HFF-Myc (cell line): Measurements from ENCODE around the gene LIN52.

Experiments used
- DNase-seq: peaks from one replicate; pipeline ENCODE4 v3.0.0-alpha.2; 2011; ENCODE audit warnings: low read depth; ENCODE audit errors: extremely low read depth
- H3K4me3 ChIP-seq: replicated peaks from 2 replicates; pipeline ENCODE4 v1.5.1; 2011; ENCODE audit warnings: low read depth, mild to moderate bottlenecking, control low read depth, low read length
- TF ChIP-seq, protein P1 (sequence below): IDR thresholded peaks from 2 replicates; pipeline ENCODE4 v1.5.1; 2012; ENCODE audit warnings: mild to moderate bottlenecking, low read depth, low read length, control low read depth; ENCODE audit errors: missing control alignments

Gene LIN52

DNA sequence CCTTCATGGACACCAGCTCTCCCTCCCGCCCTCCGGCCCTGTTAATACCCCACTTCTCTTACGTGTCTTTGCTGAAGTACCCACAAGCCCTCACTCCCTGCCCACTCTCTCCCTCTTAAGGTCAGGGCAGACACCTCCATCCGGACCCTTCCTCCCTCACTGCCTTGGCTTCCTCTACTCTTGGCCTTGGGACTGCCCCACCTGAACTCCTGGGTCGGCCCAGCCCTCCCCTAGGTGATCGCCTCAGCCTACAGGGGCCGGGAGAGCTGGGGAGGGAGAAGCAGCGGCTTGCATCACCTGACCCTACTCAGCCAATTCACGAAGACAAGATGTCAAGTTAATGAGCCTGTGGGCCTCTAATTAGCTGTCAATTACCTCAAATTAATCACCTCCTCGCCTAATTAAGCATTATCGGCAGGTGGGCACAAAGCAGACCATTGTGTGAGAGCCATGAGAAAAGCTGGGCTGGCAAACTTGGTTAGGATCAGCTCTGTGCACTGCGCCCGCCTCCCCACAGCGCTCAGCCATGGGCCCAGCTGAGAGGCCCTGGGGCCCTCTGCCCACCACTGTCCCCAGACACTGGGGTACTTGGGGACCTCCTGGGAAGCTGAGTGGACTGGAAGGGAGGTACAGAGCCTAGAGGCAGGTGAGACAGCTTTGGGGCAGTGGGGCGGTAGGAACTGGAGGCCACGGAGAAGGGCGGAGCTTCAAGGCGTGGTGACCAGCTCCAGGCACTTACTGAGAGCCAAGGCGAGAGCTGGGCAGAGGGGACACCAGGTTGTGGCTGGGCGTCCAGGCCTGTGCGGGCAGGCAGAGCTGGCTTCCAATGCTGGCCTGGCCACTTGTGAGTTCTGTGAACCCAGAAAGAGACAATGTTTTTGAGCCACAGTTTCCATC lies 129.4 kb downstream of the LIN52 start:
- TF ChIP-seq, protein P1, sequence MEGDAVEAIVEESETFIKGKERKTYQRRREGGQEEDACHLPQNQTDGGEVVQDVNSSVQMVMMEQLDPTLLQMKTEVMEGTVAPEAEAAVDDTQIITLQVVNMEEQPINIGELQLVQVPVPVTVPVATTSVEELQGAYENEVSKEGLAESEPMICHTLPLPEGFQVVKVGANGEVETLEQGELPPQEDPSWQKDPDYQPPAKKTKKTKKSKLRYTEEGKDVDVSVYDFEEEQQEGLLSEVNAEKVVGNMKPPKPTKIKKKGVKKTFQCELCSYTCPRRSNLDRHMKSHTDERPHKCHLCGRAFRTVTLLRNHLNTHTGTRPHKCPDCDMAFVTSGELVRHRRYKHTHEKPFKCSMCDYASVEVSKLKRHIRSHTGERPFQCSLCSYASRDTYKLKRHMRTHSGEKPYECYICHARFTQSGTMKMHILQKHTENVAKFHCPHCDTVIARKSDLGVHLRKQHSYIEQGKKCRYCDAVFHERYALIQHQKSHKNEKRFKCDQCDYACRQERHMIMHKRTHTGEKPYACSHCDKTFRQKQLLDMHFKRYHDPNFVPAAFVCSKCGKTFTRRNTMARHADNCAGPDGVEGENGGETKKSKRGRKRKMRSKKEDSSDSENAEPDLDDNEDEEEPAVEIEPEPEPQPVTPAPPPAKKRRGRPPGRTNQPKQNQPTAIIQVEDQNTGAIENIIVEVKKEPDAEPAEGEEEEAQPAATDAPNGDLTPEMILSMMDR: no peak
- H3K4me3 ChIP-seq: no peak overlapping the region
- DNase-seq: no peak

DNA sequence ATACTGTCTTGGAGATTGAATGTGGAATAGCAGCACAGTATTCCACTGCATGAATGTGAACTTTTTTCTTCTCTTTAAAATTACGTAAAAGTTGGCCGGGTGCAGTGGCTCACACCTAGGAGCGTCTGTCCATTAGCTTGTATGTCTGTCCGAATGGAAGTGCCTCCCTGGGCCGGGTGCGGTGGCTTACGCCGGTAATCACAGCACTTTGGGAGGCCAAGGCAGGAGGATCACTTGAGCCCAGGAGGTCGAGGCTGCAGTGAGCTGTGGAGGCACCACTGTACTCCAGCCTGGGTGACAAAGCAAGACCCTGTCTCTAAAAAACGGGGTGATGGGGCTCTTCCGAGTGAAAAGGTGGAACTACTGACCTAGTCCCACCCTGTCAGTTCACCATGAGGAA lies 131.9 kb downstream of the LIN52 start:
- TF ChIP-seq, protein P1: no peak
- no peak overlapping the region for H3K4me3 ChIP-seq
- DNase-seq: no peak

DNA sequence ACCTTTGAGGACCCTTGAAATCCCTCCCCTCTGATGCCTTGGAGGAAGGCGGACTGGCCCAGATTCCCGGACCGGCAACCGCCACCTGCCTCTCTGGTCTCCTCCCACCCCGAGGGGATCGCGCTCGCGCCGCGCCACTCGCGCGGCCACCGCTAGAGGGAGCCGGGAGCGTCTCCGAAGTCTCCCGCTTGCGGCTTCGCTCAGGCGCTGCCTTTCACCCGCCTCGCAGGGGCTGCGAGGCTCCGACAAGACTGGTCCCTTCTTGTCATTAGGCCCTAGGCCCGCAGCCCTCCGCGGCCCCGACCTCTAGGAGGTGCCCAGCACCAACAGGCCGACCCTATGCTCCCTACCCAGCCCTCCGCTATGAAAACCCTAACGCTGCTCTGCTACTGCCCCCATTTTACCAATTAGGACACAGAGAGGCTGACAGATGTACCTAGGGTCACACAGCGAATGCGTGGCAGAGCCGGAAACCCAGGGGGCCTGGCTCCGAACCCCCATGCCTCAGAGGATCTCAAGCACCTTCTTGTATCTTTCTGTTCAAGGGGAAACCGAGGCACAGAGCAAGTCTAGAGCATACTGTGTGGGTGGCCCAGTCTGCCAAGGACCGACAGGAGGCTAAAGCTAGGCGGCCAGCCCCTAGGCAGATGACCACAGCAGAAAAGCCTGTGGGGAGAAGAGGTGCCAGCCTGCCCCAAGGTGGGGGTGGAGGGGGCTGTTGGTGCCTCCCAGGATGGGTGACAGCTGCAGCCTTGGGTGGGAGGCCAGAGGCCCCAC lies 133.1 kb downstream of the LIN52 start:
- TF ChIP-seq, protein P1: peak; percentile 98
- H3K4me3 ChIP-seq: no peak overlapping the region
- peak; percentile 3 for DNase-seq

DNA sequence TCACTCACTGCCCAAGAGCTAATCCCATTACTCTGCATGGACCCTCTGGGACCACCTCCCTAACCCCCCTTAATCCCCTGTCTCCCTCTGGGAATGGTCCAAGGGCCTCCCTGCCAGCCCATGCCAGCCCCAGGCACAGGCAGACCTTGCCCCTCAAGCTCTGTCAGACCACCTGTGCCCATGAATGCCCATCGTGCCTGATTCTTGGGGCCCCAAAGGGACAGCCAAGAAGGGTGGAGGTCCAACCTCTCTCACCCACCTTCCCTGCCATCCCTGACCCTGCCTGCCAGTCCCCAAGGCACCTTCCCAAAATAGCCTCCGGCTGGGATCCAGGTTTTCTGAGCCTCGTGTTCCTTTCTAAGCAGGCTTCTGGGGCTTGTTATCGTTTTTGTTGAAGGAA lies 133.7 kb downstream of the LIN52 start:
- DNase-seq: no peak
- TF ChIP-seq, protein P1: no peak
- no peak overlapping the region for H3K4me3 ChIP-seq

DNA sequence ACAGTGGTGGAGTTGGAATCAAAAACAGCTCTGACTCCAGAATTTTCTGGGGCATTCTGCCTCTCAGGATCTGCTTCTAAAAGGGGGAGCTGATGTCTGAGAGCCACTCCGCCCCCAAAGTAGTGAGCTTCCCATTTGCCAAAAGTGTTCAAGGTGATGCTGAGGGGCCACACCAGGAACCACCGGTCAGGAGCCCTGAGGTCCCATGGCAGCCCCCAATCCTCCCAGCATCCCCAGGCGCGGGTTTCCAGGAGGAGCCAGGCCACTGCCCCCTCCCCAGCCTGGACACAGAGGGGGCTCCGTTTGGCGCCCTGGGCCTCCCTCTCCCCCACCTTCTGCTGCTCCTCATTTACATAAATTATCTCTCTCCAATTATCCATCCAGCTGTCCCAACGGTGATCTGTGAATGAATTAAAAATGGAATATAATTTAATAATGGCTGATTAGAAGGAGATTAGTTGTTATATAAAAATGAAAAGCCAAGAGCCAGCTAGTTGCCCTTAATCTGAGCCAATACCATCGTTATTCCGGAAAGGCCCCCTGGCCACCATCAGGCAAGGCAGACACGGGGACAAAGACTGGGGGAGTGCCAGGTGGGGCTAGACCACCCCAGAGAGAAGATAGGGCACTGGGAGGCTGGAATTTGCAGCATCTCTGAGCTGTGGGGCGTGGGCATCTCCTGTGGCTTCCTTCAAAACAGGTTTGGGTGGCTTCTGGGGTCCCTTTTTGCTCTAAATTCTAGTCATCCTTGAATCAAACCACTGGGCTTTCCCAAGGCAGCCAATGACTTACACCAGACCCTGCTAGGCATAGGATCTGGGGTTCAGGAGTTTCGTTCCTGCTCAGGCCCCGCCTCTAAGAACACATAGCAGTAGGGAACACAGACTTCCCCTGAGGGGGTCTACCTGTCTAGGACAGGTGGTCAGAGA lies 134.8 kb downstream of the LIN52 start:
- no peak for DNase-seq
- no peak overlapping the region for H3K4me3 ChIP-seq
- TF ChIP-seq, protein P1: no peak

DNA sequence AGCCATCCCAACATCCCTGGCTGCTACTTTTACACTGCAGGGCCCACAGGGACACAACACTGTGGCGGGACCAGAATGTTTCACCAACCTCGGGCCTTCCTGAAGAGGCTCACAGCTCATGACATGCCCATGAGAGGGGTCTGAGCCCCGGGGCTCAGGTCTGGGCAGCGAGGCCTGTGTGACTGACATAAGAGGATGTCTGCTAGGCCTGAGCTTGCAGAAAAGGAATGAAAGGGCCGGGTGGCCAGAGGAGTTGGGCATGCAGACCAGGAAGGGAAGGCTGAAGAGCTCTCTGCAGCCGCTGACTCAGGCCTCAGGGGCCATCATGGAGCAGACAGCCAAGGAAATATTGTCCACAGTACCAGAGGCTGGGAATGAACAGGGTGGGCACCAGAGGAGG lies 136.2 kb downstream of the LIN52 start:
- H3K4me3 ChIP-seq: no peak overlapping the region
- DNase-seq: no peak
- TF ChIP-seq, protein P1: no peak
